ENCODE measurements around the gene PIP4K2B.

PIP4K2B gene

DNA sequence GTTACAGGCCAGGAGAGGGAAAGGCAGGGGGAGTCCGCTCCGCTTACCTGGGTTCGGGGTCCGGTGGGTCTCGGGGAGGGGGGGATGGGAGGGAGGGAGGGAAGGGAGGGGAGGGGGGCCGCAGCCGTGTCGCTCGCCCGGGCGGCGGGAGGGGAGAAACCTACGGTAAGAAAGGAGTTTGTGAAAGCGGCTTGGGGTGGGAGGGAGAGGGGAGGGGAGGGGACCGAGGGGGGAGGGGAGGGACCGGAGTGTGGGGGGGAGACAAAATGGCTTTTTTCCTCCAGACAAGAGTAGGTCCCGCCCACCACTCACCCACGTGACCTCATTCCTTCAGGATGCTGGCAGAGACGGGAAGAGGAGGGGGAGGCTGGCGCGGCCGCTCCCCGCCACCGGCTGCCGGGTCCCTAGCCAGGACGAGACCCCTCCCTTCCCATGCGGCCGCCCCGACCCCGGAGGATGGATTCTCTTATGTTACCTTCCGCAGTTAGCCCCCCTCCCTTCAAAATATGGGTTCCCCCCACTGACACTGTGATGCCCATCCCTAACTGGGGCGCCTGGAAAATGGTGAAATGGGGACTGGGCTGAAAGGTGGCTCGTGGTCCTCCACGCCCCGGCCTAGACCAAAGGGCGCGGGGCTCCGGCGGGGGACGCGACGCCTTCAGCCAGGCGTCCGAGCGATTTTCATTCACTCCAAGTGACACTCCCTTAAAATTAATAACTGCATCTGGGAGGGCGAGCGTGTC lies 51.0 kb downstream of the PIP4K2B start, which contains the start of gene PCGF2:
TSS of gene PCGF2 (minus strand) at position 188 of the 743 bp plus-strand sequence. CDS start 7,934 bp downstream, outside the sequence.
- H3K4me3 ChIP-seq (ENCODE audit: low read length): peak within 1 kb of the TSS; percentile 88
- DNase-seq (ENCODE audit: low read depth, low spot score): peak; percentile 68

GRCh38 chr17:38747463-38748148 lies 51.8 kb downstream of the PIP4K2B start:
- H3K4me3 ChIP-seq (ENCODE audit: low read length): peak overlapping the region; percentile 88
- DNase-seq (ENCODE audit: low read depth, low spot score): no peak

GRCh38 chr17:38746849-38747462 lies 52.4 kb downstream of the PIP4K2B start:
- H3K4me3 ChIP-seq (ENCODE audit: low read length): peak overlapping the region; percentile 88
- DNase-seq (ENCODE audit: low read depth, low spot score): no peak

DNA sequence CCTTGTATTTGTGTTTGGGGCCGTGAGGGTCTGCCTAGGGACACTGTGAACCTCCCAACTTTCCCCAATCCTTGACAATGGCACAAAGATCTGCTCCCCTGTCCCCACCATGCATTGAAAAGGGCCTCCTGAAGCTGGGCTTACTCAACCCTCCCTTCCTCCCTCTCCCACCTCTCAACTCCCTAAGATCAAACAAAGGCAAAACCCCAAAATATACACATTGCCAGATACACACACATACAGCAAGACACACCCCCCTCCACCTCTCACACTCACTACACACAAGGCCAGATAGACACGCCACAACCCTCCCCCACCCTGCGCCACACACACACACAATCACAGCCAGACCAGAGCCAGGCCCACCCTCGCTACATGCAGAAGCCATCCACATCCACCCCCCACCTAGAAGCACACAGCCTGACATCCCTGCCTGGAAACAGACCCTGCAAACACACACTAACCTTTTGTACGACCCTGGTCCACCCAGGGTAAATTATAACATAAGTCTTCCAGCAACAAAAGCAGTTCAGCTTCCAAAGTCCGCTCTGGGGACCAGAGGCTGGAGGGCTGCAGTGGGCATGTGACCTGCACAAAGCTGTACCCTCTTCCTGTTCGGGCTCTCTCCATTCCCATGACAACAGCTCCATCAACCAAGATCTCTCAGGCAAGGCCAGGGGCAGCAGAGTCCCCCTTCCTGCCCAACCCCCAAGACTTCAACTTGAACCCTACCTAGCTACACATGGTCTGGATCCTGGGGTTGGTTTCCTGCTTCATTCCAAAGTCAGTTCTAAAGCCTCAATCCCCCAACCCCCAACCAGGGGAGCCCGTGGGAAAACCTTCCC lies 53.1 kb downstream of the PIP4K2B start:
- peak overlapping the region; percentile 88 for H3K4me3 ChIP-seq (ENCODE audit: low read length)

DNA sequence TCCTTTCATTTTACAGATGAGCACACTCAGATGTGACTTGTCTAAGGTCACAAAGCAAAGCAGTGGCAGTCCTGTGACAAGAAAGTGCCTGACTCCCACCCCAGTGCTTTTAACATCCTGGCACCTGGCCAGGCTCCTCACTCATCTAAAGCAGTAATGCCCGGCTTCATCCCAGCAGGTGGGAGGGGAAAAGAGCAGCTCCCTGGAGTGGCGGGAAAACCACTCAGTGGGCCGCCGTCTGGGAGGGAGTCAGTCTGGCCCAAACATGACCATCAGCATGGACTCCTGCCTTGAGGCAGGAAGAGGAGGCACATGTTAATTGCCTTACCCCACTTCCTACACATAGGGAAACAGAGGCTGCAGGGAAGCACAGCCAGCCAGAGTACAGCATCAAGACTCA lies 53.8 kb downstream of the PIP4K2B start:
- no peak overlapping the region for H3K4me3 ChIP-seq (ENCODE audit: low read length)
- no peak for DNase-seq (ENCODE audit: low read depth, low spot score)

More for the DNA sequence above, 53.1 kb downstream of the PIP4K2B start:
- no peak for DNase-seq (ENCODE audit: low read depth, low spot score)

DNA sequence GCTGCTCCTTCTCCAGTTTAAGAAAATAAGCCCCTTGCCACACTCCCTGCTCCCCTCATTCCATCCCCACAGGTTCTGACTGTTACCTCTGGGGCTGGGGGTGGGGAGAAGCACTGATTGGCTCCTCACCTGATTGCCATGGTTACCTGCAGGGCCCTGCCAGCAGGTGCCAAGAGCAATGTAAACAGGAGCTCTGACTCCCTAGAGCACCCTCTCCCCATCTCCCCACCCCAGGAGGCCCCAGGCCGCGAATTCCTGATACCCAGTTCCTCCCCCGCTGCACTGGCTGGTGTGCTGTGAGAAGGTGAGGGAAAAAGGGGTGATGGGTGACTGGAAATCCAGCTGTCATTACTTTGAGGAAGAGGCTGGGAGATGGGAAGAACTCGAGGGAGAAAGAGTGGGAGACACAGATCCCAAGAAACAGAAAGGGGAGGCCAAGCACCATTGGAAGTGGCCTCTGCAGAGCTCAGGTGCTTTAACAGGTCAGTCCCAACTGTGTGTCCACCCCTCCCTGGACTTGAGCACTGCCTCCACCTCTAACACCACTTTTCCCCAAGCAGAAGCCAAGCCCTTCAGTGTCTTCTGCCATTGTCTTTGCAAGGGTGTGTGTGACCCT lies 55.7 kb downstream of the PIP4K2B start:
- no peak overlapping the region for H3K4me3 ChIP-seq (ENCODE audit: low read length)
- DNase-seq (ENCODE audit: low read depth, low spot score): no peak

DNA sequence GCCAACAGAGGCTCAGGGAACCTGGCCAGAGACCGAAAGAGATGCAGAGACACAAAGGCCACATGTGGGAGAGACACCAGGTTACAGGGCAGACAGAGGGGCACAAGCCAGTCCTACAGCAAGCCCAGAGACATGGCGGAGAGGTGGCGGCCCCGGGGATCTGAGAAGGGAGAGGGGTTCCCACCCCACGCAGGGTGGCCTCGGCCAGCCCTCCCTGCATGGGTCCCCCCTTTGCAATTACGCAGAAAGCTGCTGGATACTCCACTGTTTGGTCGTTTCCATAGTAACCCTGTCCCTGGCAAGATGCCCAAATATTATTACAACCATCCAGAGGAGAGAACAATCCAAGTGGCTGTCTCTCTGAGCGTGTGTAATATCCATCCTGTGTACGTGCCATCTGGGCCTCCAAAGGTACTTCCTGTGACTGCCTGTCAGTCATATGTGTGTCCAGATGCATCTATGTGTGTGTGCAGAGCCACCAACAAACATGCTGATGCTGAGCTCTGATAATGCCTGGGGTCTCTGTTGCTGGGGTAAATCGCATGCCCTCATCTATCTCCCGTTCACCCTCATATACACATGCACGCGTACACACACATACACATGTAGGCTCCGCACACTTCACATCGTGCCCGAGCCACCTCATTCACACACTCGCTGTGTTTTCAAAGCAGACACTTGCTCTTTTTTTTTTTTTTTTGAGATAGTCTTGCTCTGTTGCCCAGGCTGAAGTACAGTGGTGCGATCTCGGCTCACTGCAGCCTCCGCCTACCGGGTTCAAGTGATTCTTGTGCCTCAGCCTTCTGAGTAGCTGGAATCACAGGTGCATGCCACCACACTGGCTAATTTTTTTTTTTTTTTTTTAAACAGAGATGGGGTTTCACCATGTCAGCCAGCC lies 56.7 kb downstream of the PIP4K2B start:
- DNase-seq (ENCODE audit: low read depth, low spot score): no peak

GRCh38 chr17:38741921-38742410 lies 57.4 kb downstream of the PIP4K2B start:
- no peak for DNase-seq (ENCODE audit: low read depth, low spot score)

More for the DNA sequence above, 56.7 kb downstream of the PIP4K2B start:
- H3K4me3 ChIP-seq (ENCODE audit: low read length): no peak overlapping the region

DNA sequence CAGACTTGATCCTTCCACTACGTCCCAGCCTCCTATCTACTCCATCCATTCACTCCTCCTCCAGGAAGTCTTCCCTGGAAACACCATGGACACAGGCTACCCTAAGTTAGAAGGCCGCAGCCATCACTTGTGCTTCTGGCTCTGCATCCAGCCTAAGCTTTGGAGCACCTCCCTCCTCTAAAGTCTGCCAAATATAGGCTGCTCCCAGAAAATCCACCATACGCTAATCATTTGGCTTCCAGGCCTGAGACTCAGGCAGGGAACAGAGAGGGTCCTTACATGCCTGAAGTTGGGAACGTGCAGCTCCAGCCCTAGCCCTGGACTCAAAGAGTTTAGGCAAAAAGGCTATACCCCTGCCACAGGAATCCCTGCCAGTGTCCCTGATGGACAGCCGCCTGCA lies 57.9 kb downstream of the PIP4K2B start:
- no peak for DNase-seq (ENCODE audit: low read depth, low spot score)
- no peak overlapping the region for H3K4me3 ChIP-seq (ENCODE audit: low read length)

More at GRCh38 chr17:38741921-38742410, 57.4 kb downstream of the PIP4K2B start:
- H3K4me3 ChIP-seq (ENCODE audit: low read length): no peak overlapping the region

DNA sequence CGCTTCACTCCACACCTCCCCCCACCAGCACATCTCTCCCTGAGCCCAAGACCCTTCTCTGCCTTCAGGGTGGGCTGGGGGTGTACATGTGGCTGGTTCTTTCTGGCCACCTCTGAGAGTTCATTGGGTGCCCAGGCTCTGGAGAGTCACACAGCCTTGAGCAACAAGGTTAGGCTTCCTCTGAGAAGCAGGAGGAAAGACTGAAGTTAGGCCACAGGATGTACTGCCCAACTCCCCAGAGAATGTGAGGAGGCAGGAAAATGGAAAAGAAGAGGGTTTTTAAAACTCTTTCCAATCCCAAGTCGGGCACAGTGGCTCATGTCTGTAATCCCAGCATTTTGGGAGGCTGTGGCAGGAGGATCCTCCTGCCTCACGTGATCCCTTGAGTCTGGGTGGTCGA lies 58.5 kb downstream of the PIP4K2B start:
- DNase-seq (ENCODE audit: low read depth, low spot score): no peak
- H3K4me3 ChIP-seq (ENCODE audit: low read length): no peak overlapping the region

- no peak overlapping the region for H3K4me3 ChIP-seq (ENCODE audit: low read length)
- DNase-seq (ENCODE audit: low read depth, low spot score): no peak
Measured at GRCh38 chr17:38740044-38740443, 59.3 kb downstream of the PIP4K2B start.

GRCh38 chr17:38739305-38739704 lies 60.1 kb downstream of the PIP4K2B start:
- H3K4me3 ChIP-seq (ENCODE audit: low read length): no peak overlapping the region
- no peak for DNase-seq (ENCODE audit: low read depth, low spot score)

GRCh38 chr17:38738686-38739085 lies 60.7 kb downstream of the PIP4K2B start:
- DNase-seq (ENCODE audit: low read depth, low spot score): no peak
- H3K4me3 ChIP-seq (ENCODE audit: low read length): no peak overlapping the region

GRCh38 chr17:38738007-38738662 lies 61.2 kb downstream of the PIP4K2B start:
- no peak for DNase-seq (ENCODE audit: low read depth, low spot score)
- no peak overlapping the region for H3K4me3 ChIP-seq (ENCODE audit: low read length)

DNA sequence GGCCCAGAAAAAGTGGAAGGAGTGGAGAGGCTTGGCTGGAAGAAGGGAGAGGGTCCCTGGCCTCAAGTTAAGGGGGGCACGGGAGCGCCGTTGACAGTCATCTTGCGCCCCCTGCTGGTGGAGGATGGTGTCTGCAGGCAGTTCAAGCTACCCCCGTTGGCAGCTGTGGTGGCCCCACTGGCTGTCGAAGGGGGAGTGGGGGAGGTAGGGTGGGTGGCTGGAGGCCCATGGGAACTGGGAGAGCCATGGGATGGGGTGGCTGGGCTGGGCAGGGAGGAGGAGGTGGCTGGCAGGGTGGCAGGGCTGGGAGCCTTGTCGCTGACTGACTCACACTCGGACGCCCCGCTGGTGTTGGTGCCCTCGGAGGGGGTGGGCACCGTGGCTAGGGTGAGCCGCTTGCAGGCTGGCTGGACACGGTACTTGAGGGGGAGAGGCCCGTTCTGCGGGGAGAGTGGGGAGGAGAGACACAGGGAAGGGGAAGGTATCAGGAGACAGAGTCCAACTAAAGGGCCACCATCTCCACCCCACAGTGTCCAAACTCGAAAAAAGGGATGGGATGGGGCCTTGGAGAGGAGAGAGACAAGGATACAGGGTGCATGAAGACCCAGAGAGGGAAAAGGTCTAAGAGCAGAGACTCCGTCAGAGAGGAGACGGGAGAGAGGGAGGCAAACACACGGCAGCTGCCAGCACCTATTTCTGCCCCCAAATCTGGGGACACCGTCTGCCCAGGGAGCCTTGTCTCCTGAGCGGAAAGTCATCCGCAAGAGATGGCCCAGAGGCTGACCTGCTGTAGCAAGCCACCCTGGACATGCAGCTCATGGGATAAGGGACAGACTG lies 64.0 kb downstream of the PIP4K2B start:
- no peak for DNase-seq (ENCODE audit: low read depth, low spot score)
- H3K4me3 ChIP-seq (ENCODE audit: low read length): no peak overlapping the region
